Stimulated activated memory B cell treated with anti-CD40 and anti-IgM and Interleukin-4, amounts not matched to agents 10 μg/mL and 1 μg/mL and 100 μg/mL, for 72 hours (primary cell): ENCODE measurements around the gene OR10AD1.
"Not testable (repeated sequence)": the region's sequence is repeated elsewhere in the genome, so short reads cannot be mapped to it uniquely, and the experiment has no call there.

Experiments used
- ATAC-seq: fragments of 150-1000 bp; cut with Tn5 transposase; 2 replicates; pipeline ENCODE4 v1.10.0; 2021
- H3K27ac Mint-ChIP-seq: one replicate; pipeline ENCODE4 v1.8.0; 2022; ENCODE audit warnings: mild to moderate bottlenecking, mixed read lengths
- H3K27me3 Mint-ChIP-seq: one replicate; pipeline ENCODE4 v1.8.0; 2022; ENCODE audit warnings: mixed read lengths
- H3K36me3 Mint-ChIP-seq: one replicate; pipeline ENCODE4 v1.8.0; 2022; ENCODE audit warnings: mixed read lengths
- H3K4me1 Mint-ChIP-seq: one replicate; pipeline ENCODE4 v1.8.0; 2022; ENCODE audit warnings: mixed read lengths
- H3K4me3 Mint-ChIP-seq: one replicate; pipeline ENCODE4 v1.8.0; 2022; ENCODE audit warnings: mild to moderate bottlenecking, moderate library complexity, mixed read lengths
- H3K9me3 Mint-ChIP-seq: one replicate; pipeline ENCODE4 v1.8.0; 2022; ENCODE audit warnings: mixed read lengths

OR10AD1 gene

DNA sequence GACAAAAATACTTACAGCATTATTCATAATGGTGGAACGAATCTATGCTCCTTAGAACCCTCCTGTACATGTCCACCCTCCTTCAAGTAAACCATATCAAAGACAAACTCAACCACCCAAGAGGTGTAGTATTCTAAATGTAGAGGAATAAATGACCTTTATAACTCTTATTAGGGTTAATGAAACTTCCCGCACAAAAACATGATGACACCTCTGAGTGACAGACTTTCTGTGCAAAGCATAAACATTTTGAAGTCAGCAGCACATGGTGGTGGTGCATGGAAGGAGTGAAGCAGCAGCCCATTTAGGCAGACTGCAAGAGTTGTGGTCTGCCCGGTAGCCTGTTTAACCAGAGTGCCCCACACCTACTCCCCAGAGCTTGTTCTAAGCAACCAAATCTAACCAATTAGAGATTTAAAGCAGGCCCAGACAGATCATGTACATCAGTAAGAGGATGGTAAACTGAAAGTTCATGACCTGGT is 45.2 kb downstream of the OR10AD1 start:
- Mint-ChIP-seq H3K4me3 (peak overlapping the region; percentile 85), H3K4me1 (peaks cover 24% of the 10 kb centered on the region), H3K9me3 (no peaks in the 10 kb centered on the region), H3K27ac (peak overlapping the region; percentile 96), H3K27me3 (no peaks in the 10 kb centered on the region), H3K36me3 (peaks cover 6% of the 10 kb centered on the region)
- ATAC-seq = no peak

DNA sequence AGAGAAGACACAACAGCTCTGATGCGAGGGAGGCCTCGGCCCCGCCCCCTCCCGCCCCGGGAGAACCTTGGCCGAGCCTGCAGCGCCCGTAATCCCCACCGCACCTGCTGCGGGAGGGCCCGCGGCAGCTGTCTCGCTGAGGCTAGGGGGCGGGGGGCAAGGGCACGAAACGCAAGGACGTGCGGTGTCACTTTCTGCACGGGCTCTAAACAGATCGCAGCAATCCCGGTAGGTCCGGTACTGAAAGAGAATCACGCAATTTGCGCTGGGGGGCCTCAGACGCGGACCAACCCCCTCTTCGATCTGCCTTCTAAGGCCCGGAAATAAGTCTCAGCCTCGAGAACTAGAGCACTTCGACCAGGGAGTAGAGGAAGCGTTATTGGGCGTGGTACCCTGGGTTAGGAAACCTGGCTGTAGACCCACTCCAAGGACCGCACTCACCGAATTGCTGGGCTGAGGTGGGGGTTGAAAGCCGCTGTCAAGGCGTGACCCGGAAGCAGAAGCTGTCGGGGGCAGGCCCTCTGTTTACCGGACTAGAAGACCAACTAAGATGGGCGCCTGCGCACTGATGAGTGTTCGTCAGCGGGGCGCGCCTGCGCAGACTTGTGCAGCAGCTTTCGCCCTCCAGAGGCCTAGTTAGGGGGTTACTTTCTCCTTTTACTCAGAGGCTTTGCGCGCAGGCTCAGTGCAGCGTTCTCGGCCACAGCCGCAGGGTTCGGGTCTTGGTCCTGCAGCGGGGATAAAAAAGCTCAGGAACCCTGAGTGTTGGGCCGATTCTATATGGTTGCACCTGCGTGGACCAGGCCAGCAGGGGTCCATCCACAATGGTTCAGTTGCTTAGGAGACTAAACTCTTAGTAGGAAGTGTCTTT is 45.8 kb downstream of the OR10AD1 start, which contains the start of gene ASB8:
Gene ASB8 (minus strand): TSS at position 498 of the 871 bp plus-strand sequence. CDS start 4,019 bp downstream, outside the sequence.
- peaks cover 27% of the 10 kb centered on the region for H3K4me1 Mint-ChIP-seq
- peak within 1 kb of the TSS; percentile 96 for H3K27ac Mint-ChIP-seq
- no peaks in the 10 kb centered on the region for H3K27me3 Mint-ChIP-seq
- ATAC-seq = peak; percentile 98
- H3K4me3 Mint-ChIP-seq = peak within 1 kb of the TSS; percentile 85
- H3K9me3 Mint-ChIP-seq = no peaks in the 10 kb centered on the region
- H3K36me3 Mint-ChIP-seq = peaks cover 8% of the 10 kb centered on the region

DNA sequence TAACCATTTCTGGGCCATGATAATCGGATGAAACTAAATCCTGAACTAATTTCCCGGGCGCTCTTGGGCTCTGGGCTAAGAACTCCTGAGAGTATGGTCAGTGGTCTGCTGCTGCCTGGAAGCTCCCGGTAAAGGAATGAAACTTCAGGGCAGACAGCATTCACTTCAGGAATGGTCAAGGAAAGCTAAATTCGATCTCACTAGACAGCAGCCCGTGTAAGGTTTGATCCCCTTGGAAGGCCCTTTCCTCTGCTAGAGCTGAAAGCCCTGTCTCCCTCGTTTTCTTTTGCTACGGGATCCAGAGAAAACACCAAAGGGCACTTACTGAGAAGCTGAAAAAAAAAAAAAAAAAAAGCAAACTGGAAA is 46.5 kb downstream of the OR10AD1 start:
- ATAC-seq = no peak
- Mint-ChIP-seq H3K4me1 (peaks cover 27% of the 10 kb centered on the region), H3K27me3 (no peaks in the 10 kb centered on the region), H3K9me3 (no peaks in the 10 kb centered on the region), H3K27ac (peak overlapping the region; percentile 96), H3K36me3 (peaks cover 8% of the 10 kb centered on the region), H3K4me3 (peak overlapping the region; percentile 85)

DNA sequence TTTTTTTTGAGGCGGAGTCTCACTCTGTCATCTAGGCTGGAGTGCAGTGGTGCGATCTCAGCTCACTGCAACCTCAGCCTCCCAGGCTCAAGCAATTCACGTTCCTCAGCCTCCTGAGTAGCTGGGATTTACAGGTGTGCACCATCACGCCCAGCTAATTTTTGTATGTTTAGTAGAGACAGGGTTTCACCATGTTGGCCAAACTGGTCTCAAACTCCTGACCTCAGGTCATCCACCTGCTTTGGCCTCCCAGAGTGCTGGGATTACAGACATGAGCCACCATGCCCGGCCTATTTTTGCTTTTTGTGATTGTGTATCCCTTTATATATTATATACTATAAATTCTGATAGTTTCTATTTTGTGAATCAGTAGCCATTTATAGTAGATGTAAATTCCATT is 47.3 kb downstream of the OR10AD1 start:
- H3K27ac Mint-ChIP-seq = peak overlapping the region; percentile 96
- H3K36me3 Mint-ChIP-seq = peaks cover 12% of the 10 kb centered on the region
- H3K4me3 Mint-ChIP-seq, H3K9me3 Mint-ChIP-seq, H3K27me3 Mint-ChIP-seq, ATAC-seq: not testable (repeated sequence)
- H3K4me1 Mint-ChIP-seq = peaks cover 27% of the 10 kb centered on the region
